Neural crest cell (in vitro differentiated cells): ENCODE measurements around the gene KCNMA1. TPM values are rescaled to one million over a fixed set of nuclear protein-coding genes. Genes with fewer than 3 reads are reported as not detected.

Source experiments
- DNase-seq: peaks from one replicate; pipeline ENCODE4 v3.0.0; 2021; ENCODE audit warnings: low read depth, mixed read lengths, low spot score
- H3K27ac Mint-ChIP-seq: one replicate; pipeline ENCODE4 v1.8.0; 2021; ENCODE audit warnings: mild to moderate bottlenecking, mixed read lengths; ENCODE audit not compliant: unreplicated experiment
- H3K27me3 Mint-ChIP-seq: 2 replicates; pipeline ENCODE4 v1.8.0; 2021; ENCODE audit warnings: low read depth, mild to moderate bottlenecking, mixed read lengths
- H3K36me3 Mint-ChIP-seq: 2 replicates; pipeline ENCODE4 v1.8.0; 2021; ENCODE audit warnings: low read depth, mild to moderate bottlenecking, mixed read lengths
- H3K4me1 Mint-ChIP-seq: 2 replicates; pipeline ENCODE4 v1.8.0; 2021; ENCODE audit warnings: mixed read lengths
- H3K4me3 Mint-ChIP-seq: one replicate; pipeline ENCODE4 v1.8.0; 2021; ENCODE audit warnings: mild to moderate bottlenecking, mixed read lengths
- H3K9me3 Mint-ChIP-seq: 2 replicates; pipeline ENCODE4 v1.8.0; 2021; ENCODE audit warnings: mixed read lengths
- total RNA-seq: library from RNA; stranded (reverse); gene quantifications from 2 replicates; pipeline ENCODE4 v1.2.1, GENCODE V29; 2021
- TF ChIP-seq, protein P1 (sequence below): fragments of 200-600 bp; sonication (generic); conservative IDR thresholded peaks from 2 replicates; pipeline ENCODE4 v1.5.0; 2021; ENCODE audit warnings: antibody characterized with exemption, mild to moderate bottlenecking

Gene KCNMA1
- total RNA-seq, 1 donor from 2014 or later: 1.7 TPM

DNA sequence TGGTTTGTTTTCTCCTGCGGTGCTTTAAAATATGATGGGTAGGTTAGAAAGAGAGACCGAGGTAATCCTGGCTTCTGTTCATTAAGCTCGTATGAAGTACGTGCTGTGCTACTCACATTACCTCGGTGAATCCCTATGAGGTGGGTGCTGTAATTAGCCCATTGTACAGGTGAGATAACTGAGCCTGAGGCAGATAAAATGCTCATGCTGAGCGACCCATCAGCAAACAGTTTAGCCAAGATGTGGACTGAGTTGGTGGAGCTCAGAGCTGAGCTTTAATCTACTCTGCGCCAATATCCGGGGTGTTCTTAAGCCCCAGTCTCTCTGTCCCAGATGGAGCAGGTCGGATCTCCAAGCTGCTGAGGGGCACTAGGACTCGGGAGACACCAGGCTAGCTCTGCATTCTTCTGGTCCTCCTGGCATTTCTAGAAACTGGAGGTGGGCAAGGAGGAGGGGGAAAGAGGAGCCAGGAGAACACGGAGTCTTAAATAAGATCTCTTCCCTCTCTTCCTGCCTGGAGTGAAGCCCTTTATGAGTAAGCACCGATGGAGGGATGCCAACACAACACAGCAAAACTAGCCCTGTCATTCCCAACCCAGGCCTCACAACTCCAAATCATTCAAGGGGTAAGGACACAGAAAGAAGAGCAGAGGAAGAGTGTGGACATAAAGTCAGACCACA lies 458.5 kb downstream of the KCNMA1 start:
- H3K4me3 Mint-ChIP-seq: no peak overlapping the region
- H3K4me1 Mint-ChIP-seq: no peaks in the 10 kb centered on the region
- no peaks in the 10 kb centered on the region for H3K36me3 Mint-ChIP-seq
- DNase-seq: no peak
- H3K27me3 Mint-ChIP-seq: peaks cover 16% of the 10 kb centered on the region
- no peak overlapping the region for H3K27ac Mint-ChIP-seq
- TF ChIP-seq, protein P1, sequence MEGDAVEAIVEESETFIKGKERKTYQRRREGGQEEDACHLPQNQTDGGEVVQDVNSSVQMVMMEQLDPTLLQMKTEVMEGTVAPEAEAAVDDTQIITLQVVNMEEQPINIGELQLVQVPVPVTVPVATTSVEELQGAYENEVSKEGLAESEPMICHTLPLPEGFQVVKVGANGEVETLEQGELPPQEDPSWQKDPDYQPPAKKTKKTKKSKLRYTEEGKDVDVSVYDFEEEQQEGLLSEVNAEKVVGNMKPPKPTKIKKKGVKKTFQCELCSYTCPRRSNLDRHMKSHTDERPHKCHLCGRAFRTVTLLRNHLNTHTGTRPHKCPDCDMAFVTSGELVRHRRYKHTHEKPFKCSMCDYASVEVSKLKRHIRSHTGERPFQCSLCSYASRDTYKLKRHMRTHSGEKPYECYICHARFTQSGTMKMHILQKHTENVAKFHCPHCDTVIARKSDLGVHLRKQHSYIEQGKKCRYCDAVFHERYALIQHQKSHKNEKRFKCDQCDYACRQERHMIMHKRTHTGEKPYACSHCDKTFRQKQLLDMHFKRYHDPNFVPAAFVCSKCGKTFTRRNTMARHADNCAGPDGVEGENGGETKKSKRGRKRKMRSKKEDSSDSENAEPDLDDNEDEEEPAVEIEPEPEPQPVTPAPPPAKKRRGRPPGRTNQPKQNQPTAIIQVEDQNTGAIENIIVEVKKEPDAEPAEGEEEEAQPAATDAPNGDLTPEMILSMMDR: no peak
- H3K9me3 Mint-ChIP-seq: no peaks in the 10 kb centered on the region

DNA sequence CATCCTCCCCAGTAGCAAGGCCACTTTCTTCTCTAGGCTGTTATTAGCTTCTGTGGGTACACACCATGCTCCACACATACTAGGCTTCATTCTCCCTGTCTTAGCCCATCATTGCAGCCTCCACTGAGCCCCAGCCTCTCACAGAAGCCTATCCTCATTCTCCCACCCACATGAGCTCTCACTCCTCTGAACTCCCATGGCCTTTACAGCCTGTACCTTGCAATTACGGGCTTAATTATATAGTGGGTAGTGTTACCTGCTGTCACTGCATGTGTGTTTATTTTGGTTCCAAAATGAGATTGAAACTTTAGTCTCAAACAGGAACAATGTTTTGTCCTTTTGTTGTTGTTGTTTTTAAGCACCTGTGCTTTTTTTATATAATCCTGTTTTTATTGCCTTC lies 460.0 kb downstream of the KCNMA1 start:
- TF ChIP-seq, protein P1: no peak
- no peaks in the 10 kb centered on the region for H3K9me3 Mint-ChIP-seq
- H3K27me3 Mint-ChIP-seq: peaks cover 18% of the 10 kb centered on the region
- H3K27ac Mint-ChIP-seq: no peak overlapping the region
- no peaks in the 10 kb centered on the region for H3K4me1 Mint-ChIP-seq
- no peak overlapping the region for H3K4me3 Mint-ChIP-seq
- DNase-seq: no peak
- no peaks in the 10 kb centered on the region for H3K36me3 Mint-ChIP-seq

DNA sequence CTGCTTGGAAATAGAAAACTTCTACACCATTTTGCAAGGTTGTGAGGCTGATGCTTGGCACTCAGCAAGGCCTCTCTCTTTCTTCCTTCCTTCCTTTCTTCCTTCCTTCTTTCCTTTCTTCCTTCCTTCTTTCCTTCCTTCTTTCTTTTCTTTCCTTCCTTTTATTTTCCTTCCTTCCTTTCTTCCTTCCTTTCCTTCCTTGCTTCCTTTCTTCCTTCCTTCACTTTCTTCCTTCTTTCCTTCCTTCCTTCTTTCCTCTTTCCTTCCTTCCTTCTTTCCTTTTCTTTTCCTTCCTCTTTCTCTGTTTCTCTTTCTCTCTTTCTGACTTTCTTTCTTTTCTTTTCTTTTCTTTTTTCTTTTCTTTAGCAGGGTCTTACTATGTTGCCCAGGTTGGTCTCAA lies 460.4 kb downstream of the KCNMA1 start:
- TF ChIP-seq, protein P1: no peak
- no peak overlapping the region for H3K27ac Mint-ChIP-seq
- no peaks in the 10 kb centered on the region for H3K4me1 Mint-ChIP-seq
- H3K27me3 Mint-ChIP-seq: peaks cover 18% of the 10 kb centered on the region
- no peaks in the 10 kb centered on the region for H3K36me3 Mint-ChIP-seq
- no peak for DNase-seq
- H3K4me3 Mint-ChIP-seq: no peak overlapping the region
- no peaks in the 10 kb centered on the region for H3K9me3 Mint-ChIP-seq

DNA sequence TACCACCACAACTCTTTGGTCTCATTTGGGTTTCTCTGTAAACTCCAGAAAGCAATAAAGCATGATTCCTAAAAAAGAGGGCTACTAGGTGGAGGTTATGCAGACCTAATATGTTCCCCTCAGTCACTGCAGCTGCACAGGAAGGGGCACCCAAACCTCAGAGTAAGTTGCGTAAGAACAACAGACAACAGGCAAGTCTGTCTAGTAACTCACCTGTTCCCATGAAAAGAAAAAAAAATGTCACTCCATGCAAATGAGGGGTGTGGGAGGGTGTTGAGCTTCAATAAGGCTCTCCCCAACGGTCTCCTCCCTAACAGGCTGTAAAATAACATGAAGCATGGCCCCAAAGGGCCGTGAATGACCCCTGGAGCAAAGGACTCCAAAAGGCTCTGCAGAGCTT lies 461.4 kb downstream of the KCNMA1 start:
- no peaks in the 10 kb centered on the region for H3K9me3 Mint-ChIP-seq
- TF ChIP-seq, protein P1: no peak
- DNase-seq: no peak
- peaks cover 18% of the 10 kb centered on the region for H3K27me3 Mint-ChIP-seq
- no peaks in the 10 kb centered on the region for H3K36me3 Mint-ChIP-seq
- no peak overlapping the region for H3K4me3 Mint-ChIP-seq
- no peak overlapping the region for H3K27ac Mint-ChIP-seq
- no peaks in the 10 kb centered on the region for H3K4me1 Mint-ChIP-seq

DNA sequence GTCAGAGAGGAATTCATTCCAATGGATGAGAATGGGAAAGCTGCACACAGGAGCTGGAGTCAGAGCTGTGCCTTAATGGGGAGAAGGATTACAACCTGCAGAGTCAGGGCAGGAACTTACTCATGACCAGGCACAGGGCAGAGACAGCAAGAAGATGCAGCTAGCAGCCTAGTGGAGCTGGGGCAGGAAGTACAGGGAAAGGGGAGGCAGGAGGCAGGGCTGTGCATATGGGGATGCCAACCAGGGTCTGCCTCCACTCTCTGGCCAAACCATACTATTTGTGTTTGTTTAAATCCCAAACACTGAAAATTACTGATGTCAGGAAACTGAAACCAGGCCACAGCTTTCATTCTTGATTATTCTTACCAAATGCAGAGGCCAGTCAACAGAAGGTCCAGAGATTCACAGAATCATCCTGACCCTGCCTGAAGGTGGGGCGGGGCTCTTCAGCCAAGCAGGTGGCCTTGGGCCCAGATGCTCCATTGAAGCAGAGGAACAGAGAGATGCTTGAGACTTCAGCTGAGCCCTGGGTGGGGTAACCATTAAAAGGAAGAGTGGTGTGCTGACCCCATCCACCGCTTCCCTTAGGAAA lies 461.9 kb downstream of the KCNMA1 start:
- Mint-ChIP-seq H3K4me1 (no peaks in the 10 kb centered on the region), H3K36me3 (no peaks in the 10 kb centered on the region), H3K27ac (no peak overlapping the region), H3K4me3 (no peak overlapping the region), H3K9me3 (no peaks in the 10 kb centered on the region), H3K27me3 (peaks cover 20% of the 10 kb centered on the region)
- no peak for DNase-seq
- TF ChIP-seq, protein P1: no peak
